Glomerular endothelial cell (primary cell): Measurements from ENCODE around the gene OCA2. TPM values are rescaled to one million over a fixed set of nuclear protein-coding genes. Genes with fewer than 3 reads are reported as not detected.
"Not testable (repeated sequence)": the region's sequence is repeated elsewhere in the genome, so short reads cannot be mapped to it uniquely, and the experiment has no call there.

ENCODE experiments used
- DNase-seq: peaks from one replicate; pipeline ENCODE4 v3.0.0-alpha.2; 2011; ENCODE audit warnings: low read depth, low spot score; ENCODE audit errors: extremely low read depth
- total RNA-seq: library from RNA; depleted of rRNA; stranded (reverse); fragments of >200 nt; gene quantifications from 2 replicates; pipeline ENCODE4 v1.2.3, GENCODE V29; 2015

OCA2 gene
- total RNA-seq, 1 donor from 2014 or later: not detected

- DNase-seq: no peak
Measured at GRCh38 chr15:28026221-28026620, 72.9 kb downstream of the OCA2 start.

- no peak for DNase-seq
Measured at GRCh38 chr15:28025413-28025812, 73.7 kb downstream of the OCA2 start.

GRCh38 chr15:28024889-28025250 is 74.2 kb downstream of the OCA2 start:
- no peak for DNase-seq

GRCh38 chr15:28023933-28024888 is 74.9 kb downstream of the OCA2 start:
- no peak for DNase-seq

- no peak for DNase-seq
Measured at GRCh38 chr15:28023422-28023821, 75.7 kb downstream of the OCA2 start.

GRCh38 chr15:28022961-28023360 is 76.2 kb downstream of the OCA2 start:
- DNase-seq: no peak

GRCh38 chr15:28022181-28022580 is 76.9 kb downstream of the OCA2 start:
- DNase-seq: no peak

GRCh38 chr15:28021281-28022039 is 77.7 kb downstream of the OCA2 start:
- DNase-seq: no peak

- DNase-seq: no peak
Measured at GRCh38 chr15:28020644-28021043, 78.5 kb downstream of the OCA2 start.

- DNase-seq: no peak
Measured at GRCh38 chr15:28019594-28020309, 79.4 kb downstream of the OCA2 start.

GRCh38 chr15:28018291-28019044 is 80.6 kb downstream of the OCA2 start:
- DNase-seq: no peak

- no peak for DNase-seq
Measured at GRCh38 chr15:28017423-28017924, 81.6 kb downstream of the OCA2 start.

GRCh38 chr15:28015855-28016254 is 83.3 kb downstream of the OCA2 start:
- no peak for DNase-seq

- no peak for DNase-seq
Measured at GRCh38 chr15:28014623-28015200, 84.4 kb downstream of the OCA2 start.

GRCh38 chr15:28013976-28014375 is 85.1 kb downstream of the OCA2 start:
- DNase-seq: no peak

GRCh38 chr15:28013480-28013879 is 85.6 kb downstream of the OCA2 start:
- DNase-seq: no peak

- DNase-seq: no peak
Measured at GRCh38 chr15:28012231-28012630, 86.9 kb downstream of the OCA2 start.

GRCh38 chr15:28008175-28008574 is 90.9 kb downstream of the OCA2 start:
- not testable (repeated sequence) for DNase-seq

- no peak for DNase-seq
Measured at GRCh38 chr15:28006116-28006905, 92.8 kb downstream of the OCA2 start.
